Ramos (cell line): ENCODE data around the gene DIPK1A.
"Not testable (repeated sequence)": the region's sequence is repeated elsewhere in the genome, so short reads cannot be mapped to it uniquely, and the experiment has no call there.

Experiments used
- in situ Hi-C: fragments of 300-500 bp; cut with MboI; formaldehyde crosslinking; loops from one replicate; pipeline ENCODE4 v1.14.3; 2022; ENCODE audit warnings: low sequenced_read_pairs; ENCODE audit not compliant: unreplicated experiment

DIPK1A gene

DNA sequence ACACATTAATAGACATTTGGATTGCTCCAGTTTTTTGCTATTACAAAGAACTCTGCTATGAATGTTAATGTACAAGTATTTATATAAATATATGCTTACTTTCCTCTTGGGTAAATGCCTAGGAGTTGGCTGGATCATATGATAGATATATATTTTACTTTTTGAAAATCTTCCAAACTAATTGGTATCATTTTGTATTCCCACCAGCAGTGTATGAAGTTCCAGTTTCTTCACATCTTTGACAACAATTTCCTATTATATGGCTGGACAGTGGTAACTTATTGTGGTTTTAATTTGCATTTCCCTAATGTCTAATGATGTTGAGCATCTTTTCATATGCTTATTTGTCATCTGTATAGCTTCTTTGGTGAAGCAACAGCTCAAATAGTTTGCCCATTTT lies 23.8 kb upstream of the DIPK1A start:
- in situ Hi-C loops: no loop called here

DNA sequence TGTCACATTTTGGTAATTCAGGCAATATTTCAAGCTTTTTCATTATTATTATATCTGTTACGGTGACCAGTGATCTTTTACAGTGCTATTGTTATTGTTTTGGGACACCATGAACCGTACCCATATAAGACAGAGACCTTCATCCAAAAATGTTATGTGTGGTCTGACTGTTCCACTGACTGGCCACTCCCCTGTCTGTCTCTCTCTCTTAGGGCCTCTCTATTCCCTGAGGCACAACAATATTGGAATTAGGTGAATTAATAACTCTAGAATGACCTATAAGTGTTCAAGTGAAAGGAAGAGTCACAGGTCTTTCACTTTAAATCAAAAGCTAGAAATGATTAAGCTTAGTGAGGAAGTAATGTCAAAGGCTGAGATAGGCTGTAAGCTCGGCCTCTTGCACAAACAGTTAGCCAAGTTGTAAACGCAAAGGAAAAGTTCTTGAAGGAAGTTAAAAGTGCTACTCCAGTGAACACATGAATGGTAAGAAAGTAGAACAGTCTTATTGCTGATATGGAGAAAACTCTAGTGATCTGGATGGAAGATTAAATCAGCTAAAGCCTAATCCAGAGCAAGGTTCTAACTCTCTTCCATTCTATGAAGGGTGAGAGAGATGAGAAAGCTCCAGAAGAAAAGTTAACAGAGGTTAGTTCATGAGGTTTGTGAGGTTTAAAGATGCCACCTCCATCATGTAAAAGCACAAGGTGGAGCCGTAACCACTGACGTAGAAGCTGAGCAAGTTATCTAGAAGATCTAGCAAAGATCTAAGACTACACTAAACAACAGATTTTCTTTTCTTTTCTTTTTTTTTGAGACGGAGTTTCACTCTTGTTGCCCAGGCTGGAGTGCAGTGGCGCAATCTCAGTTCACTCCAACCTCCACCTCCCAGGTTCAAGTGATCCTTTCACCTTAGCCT lies 19.7 kb upstream of the DIPK1A start:
- in situ Hi-C loops: no loop called here

DNA sequence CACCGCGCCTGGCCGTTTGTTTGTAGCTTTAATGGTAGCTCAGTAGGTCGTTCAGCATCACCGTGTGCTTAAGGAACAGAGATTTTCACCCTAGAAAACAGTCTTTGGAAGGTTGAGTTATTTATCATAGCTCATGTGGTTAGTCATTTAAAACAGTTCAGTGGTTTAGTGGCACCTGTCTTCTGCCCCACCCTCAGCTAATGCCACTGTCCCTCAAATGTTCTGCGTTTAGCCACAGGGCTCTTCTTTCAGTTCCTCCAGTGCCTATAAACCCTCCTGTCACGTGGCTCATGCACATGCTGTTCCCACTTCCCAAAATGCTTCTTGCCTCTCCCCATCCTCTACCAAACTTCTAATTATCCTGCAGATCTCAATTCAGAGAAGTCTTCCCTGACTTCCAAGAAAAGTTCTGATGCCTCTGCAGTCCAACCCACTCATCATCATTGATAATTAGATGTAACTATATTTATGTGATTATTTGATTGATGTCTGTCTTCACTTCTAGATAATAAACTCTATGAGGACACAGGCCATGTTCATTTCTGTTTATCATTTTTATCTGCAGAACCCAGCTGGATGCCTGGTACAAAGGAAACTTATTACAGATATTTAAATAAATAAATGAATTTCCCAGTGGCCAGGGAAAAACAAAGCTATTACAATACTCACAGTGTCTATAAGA lies 14.4 kb upstream of the DIPK1A start:
- in situ Hi-C loops: no loop called here

DNA sequence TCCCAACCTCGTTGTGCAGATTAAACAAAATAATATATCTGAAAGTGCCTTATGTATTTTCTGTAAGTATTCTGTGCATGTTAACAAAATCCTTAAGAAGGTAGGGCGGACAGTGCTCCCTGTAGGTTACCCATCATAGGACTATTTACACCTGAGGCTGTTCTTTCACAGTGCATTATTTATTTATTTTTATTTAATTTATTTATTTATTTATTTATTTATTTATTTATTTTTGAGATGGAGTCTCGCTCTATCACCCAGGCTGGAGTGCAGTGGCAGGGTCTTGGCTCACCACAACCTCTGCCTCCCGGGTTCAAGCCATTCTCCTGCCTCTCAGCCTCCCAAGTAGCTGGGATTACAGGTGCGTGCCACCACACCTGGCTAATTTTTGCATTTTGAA lies 12.8 kb upstream of the DIPK1A start:
- in situ Hi-C loops: not testable (repeated sequence)

DNA sequence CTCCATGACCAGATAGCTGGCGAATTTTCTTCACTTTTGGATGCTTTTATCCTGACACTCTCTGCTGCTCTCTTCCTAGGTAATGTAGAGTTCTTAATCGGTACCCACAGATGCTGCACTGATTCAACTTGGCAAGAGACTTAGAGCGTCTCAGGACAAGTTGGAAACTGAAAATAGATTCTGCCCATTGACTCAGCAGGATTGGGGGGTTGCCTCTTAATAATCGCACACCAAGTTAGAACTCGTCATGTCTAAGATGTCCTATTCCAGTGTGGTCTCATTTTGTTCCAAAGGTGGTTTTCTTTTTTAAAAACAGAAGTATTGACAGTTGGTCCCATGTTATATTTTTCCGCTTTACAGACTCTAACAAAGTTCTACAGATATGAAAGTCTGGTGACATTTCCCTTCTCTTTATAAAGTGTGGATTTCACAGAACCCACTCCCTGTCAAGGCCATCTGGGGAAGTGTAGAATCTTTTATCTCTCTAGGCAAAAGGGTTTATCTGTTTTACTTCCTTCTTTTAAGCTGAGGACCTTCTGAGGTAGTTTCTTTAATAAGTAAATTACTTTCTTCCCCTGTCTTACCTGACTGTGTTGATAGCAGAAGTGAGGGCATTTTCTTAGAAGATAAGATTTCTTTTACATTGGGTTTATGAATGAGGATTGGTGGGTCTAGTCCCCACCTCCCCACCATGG lies 12.1 kb upstream of the DIPK1A start:
- in situ Hi-C loops: no loop called here

DNA sequence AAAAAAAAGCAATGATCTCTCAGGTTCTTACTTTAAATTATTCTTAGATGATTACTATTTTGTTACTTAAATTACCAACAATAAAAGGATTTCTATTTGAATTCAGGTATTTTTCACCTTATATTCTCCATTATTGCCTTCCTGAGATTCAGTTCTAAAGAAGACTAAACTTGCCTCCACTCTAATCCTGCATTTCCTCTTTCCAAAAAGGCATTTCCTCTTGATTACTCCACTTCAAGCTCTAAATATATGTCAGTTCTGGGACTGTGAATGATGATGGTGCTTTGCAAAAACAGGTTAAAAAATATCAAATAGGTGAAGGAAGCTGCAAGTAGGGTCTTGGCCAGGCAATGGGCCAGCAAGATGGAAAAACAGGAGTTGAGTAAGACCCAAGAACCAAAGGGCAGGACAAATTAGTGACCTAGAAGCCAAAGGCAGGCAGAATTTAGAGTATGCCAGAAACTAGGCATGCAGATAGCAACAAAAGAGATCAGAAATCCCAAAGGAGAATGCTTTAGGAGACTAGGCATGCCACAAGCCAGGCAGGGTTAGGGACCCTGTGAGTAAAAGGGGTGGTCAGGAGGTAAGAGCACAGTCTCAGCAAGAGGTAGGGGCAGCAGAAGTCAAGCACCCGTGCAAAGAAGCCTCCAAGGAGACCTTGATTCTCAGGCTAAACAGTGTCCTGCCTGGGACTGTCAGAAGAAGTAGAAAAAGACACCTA lies 11.3 kb upstream of the DIPK1A start:
- in situ Hi-C loops: no loop called here

DNA sequence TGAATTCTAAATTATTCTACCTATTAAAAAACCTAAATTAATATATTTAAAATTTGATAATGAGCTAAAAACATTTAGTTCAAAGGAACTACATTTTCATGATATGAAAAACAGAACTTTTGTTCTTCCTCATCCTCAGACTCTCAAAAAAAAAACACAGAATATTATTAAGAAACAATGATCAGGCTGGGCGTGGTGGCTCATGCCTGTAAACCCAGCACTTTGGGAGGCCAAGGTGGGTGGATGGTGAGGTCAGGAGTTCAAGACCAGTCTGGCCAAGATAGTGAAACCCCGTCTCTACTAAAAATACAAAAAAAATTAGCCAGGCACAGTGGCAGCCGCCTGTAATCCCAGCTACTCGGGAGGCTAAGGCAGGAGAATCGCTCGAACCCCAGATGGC lies 10.7 kb upstream of the DIPK1A start:
- in situ Hi-C loops: not testable (repeated sequence)

DNA sequence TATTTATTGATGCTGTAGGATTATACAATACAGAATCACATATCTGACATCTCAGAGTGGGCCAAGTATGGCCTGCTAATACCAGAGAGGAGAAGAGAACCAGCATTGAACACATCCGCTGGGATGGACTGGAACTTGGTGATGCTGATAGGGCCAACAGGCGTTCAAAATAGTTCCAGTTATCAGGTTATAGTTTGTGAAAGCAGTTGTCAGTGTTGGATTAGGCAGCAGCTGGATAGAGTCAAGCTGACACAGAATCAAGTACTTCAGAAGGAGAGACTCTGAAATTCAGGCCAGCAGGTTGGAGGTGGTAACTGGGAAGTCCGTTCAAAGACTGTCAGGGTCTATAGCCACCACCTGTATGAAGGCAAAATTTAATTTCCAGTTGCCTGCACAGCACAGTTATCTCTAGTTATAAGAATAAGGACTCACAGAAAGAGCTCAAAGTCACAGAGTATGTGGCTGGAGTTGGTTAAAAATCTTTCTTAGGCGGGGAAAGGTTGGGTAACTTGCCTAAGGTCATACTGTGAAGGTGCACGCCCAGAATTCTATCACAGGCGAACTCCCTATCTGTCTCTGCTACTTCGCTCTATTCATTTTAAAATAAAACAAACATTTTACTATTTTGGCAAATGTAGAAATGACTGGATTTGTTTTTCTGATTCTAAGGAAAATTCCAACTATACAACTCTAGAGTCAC lies 9.9 kb upstream of the DIPK1A start:
- in situ Hi-C loops: no loop called here

DNA sequence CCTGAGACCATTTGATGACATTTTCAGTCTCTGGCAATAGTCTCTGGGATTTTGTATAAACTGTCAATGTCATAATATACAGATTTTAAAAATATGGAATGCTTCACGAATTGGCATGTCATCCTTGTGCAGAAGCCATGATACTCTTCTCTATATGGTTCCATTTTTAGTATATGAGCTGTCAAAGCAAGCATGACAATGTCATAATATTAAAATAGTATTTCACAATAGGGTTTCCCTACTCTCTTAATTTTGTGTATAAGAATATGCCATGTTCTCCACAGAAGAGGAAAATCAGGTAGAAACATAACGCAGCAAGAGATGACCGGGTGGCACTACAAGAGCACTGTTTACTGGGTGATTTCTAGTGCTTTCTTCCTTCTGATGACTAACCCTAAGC lies 8.3 kb upstream of the DIPK1A start:
- in situ Hi-C loops: no loop called here

DNA sequence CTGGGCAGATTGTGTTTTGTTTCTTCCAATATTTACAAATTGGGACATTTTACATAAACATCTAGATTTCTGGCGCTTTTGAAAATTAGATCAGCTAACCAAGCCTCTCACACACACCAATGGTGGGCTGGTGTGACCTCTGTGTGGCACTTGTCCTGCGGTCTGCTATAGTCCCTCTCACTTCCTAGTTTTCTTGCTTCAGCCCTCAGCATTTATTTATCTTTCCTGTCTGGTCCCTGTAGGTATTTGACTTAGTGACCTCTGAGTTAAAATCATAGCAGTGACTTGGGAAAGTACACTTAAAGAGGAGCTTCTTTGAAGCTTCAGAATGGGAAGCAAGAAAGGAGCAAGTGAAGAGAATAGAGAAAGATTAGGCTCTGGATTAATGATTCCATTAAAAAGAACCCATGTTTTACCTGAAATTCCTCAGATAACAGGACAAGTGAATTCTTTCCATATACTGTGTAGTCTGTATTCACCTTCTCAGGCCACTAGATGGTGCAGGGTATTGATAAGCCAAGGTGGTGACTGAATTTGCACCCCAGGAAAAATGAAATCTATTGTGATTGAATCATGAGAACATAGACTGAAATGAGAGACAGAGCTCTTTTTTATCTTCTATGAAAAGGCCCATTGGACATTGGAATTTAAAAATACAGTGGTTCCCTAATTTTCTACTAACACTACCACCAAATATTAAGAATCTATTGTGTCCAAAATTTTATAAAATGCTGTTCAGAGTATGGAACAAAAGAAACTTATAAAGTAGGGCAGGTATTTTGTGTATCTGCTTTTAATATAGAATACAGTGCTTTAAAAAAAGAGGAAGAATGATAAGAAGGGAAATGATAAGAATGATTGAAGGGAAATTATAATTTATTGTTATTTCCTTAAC lies 7.1 kb upstream of the DIPK1A start:
- in situ Hi-C loops: no loop called here

DNA sequence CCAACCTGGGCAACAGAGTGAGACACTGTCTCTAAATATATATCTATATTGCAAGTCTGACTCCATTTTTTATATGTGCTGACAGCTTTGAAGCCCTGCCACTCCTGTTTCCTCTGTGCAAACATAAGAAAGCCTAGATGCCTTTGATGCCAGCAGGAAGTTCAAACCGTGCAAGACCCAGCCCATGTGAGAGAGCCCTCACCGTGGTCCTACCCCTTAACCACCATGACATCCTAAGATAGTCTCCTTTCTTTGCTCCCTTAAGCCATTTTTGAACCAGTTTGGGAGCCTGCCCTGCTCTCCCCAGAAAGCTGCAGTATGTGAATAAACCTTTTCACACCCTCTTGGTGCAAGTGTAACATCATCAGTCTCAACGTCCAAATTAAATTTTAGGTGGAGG lies 3.7 kb upstream of the DIPK1A start:
- in situ Hi-C loops: no loop called here

DNA sequence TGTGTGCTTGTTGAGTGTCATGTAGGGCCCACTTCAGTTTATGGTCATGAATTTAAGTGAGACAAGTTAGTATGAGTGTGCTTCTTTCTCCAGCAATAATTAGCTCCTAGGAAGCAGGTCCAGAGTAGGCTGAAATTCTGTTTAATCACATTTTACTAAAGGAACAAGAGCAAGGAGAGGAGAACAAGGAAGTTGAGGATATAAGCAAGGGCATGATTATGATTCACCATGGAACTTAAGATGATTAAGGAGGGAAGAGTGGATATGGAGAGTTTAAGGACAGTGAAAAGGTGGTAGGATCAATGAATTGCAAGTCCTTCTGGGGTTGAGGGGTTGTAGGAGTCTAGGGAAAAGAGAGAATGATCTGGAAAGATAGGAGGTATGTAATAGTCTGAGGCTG lies 3.1 kb upstream of the DIPK1A start:
- in situ Hi-C loops: no loop called here

DNA sequence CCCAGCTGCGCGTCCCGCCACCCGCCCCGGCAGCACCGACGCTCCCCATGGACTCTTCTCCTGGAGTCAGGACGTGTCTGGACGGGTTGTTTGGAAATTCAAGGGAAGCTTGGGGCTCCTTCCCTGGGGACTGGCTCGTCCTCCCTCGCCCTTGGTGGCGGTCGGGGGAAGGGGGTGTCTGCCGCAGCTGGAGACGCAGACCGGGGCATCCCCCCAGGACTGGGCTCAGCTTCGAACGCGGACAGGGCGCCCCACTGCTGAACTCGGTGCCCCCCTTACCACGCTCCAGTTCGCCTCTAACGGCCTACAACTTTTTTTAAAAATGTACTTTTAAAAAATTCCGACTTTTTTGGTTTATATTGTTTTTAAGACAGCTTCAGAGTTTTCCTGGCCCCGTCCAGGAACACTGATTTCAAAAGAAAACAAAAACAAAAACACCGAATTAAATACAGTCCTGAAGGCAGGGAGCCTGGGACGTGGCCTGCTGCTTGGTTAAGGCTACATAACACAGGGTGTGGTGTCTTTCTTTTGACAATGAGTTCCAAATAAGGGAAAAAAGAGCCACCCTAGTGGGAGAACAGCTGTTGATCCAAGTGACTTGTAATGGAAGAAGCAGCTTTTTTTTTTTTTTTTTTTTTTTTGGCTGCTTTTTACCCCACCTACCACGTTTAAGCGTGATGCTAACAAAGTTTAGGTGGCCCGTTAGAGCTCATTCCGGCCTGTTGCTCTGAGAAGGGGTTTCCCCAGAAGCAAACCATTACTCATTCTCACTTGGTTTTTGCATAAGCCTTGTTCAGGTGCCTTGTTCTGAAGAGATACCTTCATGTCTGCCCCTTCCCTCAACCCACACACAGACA lies 862 bp upstream of the DIPK1A start:
- in situ Hi-C loops: no loop called here

DNA sequence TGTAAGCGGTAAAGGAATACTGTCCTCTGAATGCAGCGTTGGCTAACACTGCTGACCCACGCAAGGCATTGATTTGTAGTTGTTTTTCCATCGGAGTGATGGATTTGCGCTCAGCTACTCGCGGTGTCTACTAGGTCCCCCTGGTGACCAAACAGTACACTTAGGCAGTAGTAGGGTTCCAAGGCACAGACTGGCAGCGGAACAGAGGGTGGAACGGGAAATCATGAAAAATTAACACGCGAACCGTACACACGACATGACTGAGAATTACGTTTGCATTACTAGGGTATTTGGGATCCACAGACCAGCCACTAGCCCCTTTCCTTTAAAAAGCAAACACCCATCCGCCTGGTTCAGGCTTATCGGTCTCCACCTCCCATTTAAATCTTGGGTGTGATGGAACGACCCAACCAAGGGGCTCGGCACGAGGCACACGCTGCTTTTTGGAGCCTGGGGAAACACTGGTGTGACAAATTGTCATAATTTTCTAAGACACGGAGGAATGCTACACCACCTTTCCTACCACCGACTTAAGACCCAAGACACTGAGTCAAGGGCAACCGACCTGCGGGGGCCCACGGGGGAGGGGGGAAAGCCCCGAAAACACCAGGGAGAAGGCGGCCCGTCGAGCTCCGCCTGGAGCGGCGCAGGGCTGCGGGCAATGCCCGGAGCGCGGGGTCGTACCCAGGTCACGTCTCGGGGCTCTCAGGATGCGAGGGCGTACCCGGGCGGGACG lies 699 bp downstream of the DIPK1A start:
- in situ Hi-C loops: no loop called here

DNA sequence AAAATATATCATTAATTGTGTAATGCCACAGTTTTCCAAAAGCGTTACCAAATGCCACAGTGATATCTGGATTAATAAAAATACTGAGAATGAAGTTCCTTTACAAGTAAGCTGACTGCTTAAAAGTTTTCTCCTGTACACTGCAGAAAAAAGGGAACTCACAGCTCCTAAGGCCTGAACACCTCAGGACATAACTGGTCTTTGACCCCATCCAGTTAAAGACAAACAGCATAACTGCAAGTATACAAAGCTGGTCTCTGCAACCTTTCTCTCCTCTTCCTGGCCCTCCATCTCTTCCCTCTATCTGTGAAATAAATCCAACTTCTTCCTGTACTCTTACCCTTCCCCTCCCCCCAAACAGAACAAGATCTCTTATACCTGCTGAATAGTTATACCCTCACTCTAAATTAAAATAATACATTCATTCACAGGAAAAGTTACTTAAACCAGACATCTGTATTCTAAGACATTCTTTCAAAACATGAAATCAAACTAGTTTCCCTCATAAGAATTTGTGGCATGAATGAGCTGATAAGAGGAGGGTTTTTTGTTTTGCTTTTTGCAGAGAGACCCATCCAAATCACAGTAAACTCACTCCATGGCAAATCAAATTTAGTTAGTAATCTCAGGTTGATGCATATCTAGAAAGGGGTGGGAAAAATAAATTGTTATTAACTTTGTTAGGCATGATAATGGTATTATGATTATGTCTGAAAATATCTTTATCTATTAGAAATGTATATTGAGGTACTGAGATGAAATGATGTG lies 2.9 kb downstream of the DIPK1A start:
- in situ Hi-C loops: no loop called here

DNA sequence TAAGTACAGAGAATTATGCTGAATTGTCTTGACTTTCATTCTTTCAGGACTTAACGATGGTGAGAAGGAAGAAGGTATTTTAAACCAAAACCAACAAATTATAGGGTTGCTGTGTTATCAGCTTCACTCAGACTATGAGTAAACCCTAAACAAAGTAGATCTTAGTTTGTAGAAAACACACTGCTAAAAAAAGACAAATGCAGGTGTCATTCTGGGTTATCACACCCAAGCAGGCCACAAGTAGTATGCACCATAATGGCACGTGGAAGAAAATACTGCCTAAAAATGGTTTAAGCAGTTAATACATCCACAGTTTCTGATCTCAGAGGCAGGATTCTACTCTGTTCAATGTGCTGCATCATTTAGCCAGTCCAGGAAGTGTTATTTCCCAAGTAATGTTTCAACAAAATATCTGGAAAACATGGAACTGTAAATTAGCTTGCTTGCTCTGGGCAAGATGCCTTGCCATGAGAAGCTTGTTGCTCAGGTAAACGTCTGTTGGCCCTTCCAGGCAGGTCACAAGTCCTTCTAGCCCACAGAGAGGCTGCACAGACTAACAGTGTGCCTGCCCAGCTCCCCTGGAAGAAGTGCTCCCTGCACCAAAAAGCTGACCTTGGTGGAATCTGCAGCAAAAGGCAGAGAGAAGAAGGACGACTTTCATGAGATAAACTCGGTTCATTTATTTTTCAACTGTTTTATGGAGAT lies 4.1 kb downstream of the DIPK1A start:
- in situ Hi-C loops: no loop called here
